ENCODE results near the gene SNX22. TPM values are rescaled to one million over a fixed set of nuclear protein-coding genes. Genes with fewer than 3 reads are reported as not detected.

SNX22 gene
- total RNA-seq, 6 experiments from 2014 or later = 0.07 to 0.21 (median 0.14) TPM; not detected in 2

- Mint-ChIP-seq H3K4me1 (ENCODE audit: low read depth) (no peaks in the 10 kb centered on the region), H3K27ac (no peak overlapping the region)
- no peak for DNase-seq
Observed at GRCh38 chr15:64144192-64144564, 7.4 kb upstream of the SNX22 start.

GRCh38 chr15:64144565-64145281 lies 6.8 kb upstream of the SNX22 start:
- Mint-ChIP-seq H3K9me3 (no peaks in the 10 kb centered on the region), H3K4me1 (ENCODE audit: low read depth) (no peaks in the 10 kb centered on the region; the same call in 1 of the 2 replicates), H3K27me3 (ENCODE audit: insufficient read depth) (peaks cover 4% of the 10 kb centered on the region), H3K4me3 (no peak overlapping the region), H3K36me3 (ENCODE audit: low read depth) (0 out of 2 replicates have a peak, but pooled peaks cover 8% of the 10 kb centered on the region), H3K27ac (no peak overlapping the region)
- no peak for DNase-seq
- no peak for TF ChIP-seq CTCF (IDR thresholded peaks at IDR 0.05)

More at GRCh38 chr15:64144192-64144564, 7.4 kb upstream of the SNX22 start:
- Mint-ChIP-seq H3K4me3 (no peak overlapping the region), H3K36me3 (ENCODE audit: low read depth) (0 out of 2 replicates have a peak, but pooled peaks cover 8% of the 10 kb centered on the region), H3K9me3 (no peaks in the 10 kb centered on the region), H3K27me3 (ENCODE audit: insufficient read depth) (peaks cover 3% of the 10 kb centered on the region; the same call in 1 of the 2 replicates)
- no peak for TF ChIP-seq CTCF (IDR thresholded peaks at IDR 0.05)

GRCh38 chr15:64146041-64146440 lies 5.5 kb upstream of the SNX22 start:
- Mint-ChIP-seq H3K4me3 (no peak overlapping the region), H3K27me3 (ENCODE audit: insufficient read depth) (peaks cover 4% of the 10 kb centered on the region), H3K4me1 (ENCODE audit: low read depth) (peaks cover 5% of the 10 kb centered on the region), H3K36me3 (ENCODE audit: low read depth) (0 out of 2 replicates have a peak, but pooled peaks cover 5% of the 10 kb centered on the region), H3K27ac (no peak overlapping the region), H3K9me3 (no peaks in the 10 kb centered on the region)
- no peak for TF ChIP-seq CTCF (IDR thresholded peaks at IDR 0.05)
- no peak for DNase-seq

- DNase-seq = no peak
- no peak for TF ChIP-seq CTCF (IDR thresholded peaks at IDR 0.05)
- peaks cover 4% of the 10 kb centered on the region for H3K27me3 Mint-ChIP-seq (ENCODE audit: insufficient read depth)
- no peaks in the 10 kb centered on the region for H3K9me3 Mint-ChIP-seq
- H3K4me3 Mint-ChIP-seq = no peak overlapping the region
- no peak overlapping the region for H3K27ac Mint-ChIP-seq
- 0 out of 2 replicates have a peak, but pooled peaks cover under 1% of the 10 kb centered on the region for H3K36me3 Mint-ChIP-seq (ENCODE audit: low read depth)
- H3K4me1 Mint-ChIP-seq (ENCODE audit: low read depth) = peaks cover 6% of the 10 kb centered on the region
Observed at GRCh38 chr15:64146520-64146884, 5.0 kb upstream of the SNX22 start.

GRCh38 chr15:64146885-64147681 lies 4.4 kb upstream of the SNX22 start:
- Mint-ChIP-seq H3K27ac (no peak overlapping the region), H3K36me3 (ENCODE audit: low read depth) (no peaks in the 10 kb centered on the region), H3K27me3 (ENCODE audit: insufficient read depth) (peaks cover 4% of the 10 kb centered on the region), H3K4me1 (ENCODE audit: low read depth) (peaks cover 6% of the 10 kb centered on the region), H3K4me3 (no peak overlapping the region), H3K9me3 (no peaks in the 10 kb centered on the region)
- no peak for TF ChIP-seq CTCF (IDR thresholded peaks at IDR 0.05)
- DNase-seq = no peak
